Gastrocnemius medialis (tissue), 4 donors: Measurements from ENCODE around the gene RAX2. TPM values are rescaled to one million over a fixed set of nuclear protein-coding genes. Genes with fewer than 3 reads are reported as not detected.

Experiments
- ATAC-seq, 2 donors: fragments of 150-250 bp; one replicate each; pipeline ENCODE4 v1.9.1; 2016
- DNase-seq, 2 donors: peaks; one replicate each; pipeline ENCODE4 v3.0.0-alpha.2; 2019
- H3K27ac ChIP-seq, 4 donors: fragments of 200-600 bp; sonication (generic); 1 replicate in 1 of 4; 2 replicates in 3 of 4; pipeline ENCODE4 v1.5.1; 2016 to 2018; ENCODE audit warnings: mild to moderate bottlenecking in 2 of 4, moderate library complexity in 1 of 4
- H3K27me3 ChIP-seq, 3 donors: fragments of 200-600 bp; sonication (generic) in 2 of 3; 1 replicate in 1 of 3; 2 replicates in 2 of 3; pipeline versions ENCODE4 v1.5.1 to v1.6.0; 2016 to 2019; ENCODE audit warnings: mild to moderate bottlenecking in 1 of 3, moderate library complexity in 1 of 3
- H3K36me3 ChIP-seq, 2 donors: fragments of 200-600 bp; sonication (generic) in 1 of 2; one replicate each; pipeline ENCODE4 v1.5.1; 2017 to 2018
- H3K4me1 ChIP-seq, 2 donors: fragments of 200-600 bp; sonication (generic) in 1 of 2; one replicate each; pipeline ENCODE4 v1.5.1; 2016 to 2017; ENCODE audit warnings: mild to moderate bottlenecking in 2 of 2
- H3K4me3 ChIP-seq, 4 donors: fragments of 200-600 bp; sonication (generic) in 3 of 4; 1 replicate in 1 of 4; 2 replicates in 3 of 4; pipeline ENCODE4 v1.5.1; 2016 to 2019; ENCODE audit warnings: mild to moderate bottlenecking in 2 of 4
- H3K9me3 ChIP-seq, 3 donors: fragments of 200-600 bp; sonication (generic) in 2 of 3; 1 replicate in 1 of 3; 2 replicates in 2 of 3; pipeline ENCODE4 v1.5.1; 2016 to 2019
- POLR2A ChIP-seq, 2 donors: fragments of 450-650 bp; IDR thresholded peaks; one replicate each; pipeline ENCODE4 v1.6.1; 2017; ENCODE audit warnings: antibody characterized with exemption in 2 of 2, mild to moderate bottlenecking in 2 of 2, moderate library complexity in 2 of 2
- in situ Hi-C, 4 donors: fragments of 200-750 bp; cut with MboI; loops; one replicate each; pipeline versions ENCODE4 v1.15.0 to v1.8.0; 2017; ENCODE audit warnings: low sequenced_read_pairs in 4 of 4
- intact Hi-C: fragments of 100-400 bp; cut with DNase I; formaldehyde crosslinking; loops from one replicate; pipeline ENCODE4 v1.15.1; 2023; ENCODE audit warnings: low total_unique reads
- total RNA-seq, 4 donors: library from RNA; depleted of rRNA; stranded (reverse); fragments of >200 nt; gene quantifications; one replicate each; pipeline versions ENCODE4 v1.1.0 to v1.2.3, GENCODE V29; 2016
- TF ChIP-seq, protein P1 (sequence below), 5 experiments: fragments of 450-650 bp in 3 of 5; fragments of 200-600 bp in 2 of 5; sonication (generic) in 2 of 5; IDR thresholded peaks in 4 of 5; conservative IDR thresholded peaks in 1 of 5; 1 replicate in 4 of 5; 2 replicates in 1 of 5; pipeline ENCODE4 v1.5.1; 2016 to 2019; ENCODE audit warnings: antibody characterized with exemption in 5 of 5, mild to moderate bottlenecking in 3 of 5, moderate library complexity in 3 of 5

RAX2 gene
- total RNA-seq, 4 donors from 2014 or later: not detected

DNA sequence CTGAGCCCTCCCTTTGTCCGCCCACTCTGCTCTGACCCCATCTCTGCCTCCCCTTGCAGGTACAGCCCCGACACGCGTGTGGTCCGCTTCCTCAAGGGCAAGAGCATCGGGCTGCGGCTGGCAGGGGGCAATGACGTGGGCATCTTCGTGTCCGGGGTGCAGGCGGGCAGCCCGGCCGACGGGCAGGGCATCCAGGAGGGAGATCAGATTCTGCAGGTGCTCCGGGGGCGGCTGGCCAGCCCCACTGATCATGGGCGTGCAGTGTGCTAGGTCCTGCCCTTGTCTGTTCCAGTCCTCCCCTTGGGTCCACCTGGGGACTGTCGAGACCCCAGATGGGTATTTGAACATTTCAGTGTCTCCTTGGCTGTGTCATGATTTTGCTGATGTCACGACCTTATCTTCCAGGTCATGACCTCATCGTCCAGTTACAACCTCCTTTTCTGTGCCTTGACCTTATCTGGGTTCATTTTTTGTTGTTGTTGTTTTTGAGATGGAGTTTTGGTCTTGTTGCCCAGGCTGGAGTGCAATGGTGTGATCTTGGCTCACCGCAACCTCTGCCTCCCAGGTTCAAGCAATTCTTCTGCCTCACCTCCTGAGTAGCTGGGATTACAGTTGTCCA is 35.8 kb downstream of the RAX2 start:
- in situ Hi-C loops: no loop called here
- no peak overlapping the region for H3K27ac ChIP-seq
- TF ChIP-seq, protein P1, sequence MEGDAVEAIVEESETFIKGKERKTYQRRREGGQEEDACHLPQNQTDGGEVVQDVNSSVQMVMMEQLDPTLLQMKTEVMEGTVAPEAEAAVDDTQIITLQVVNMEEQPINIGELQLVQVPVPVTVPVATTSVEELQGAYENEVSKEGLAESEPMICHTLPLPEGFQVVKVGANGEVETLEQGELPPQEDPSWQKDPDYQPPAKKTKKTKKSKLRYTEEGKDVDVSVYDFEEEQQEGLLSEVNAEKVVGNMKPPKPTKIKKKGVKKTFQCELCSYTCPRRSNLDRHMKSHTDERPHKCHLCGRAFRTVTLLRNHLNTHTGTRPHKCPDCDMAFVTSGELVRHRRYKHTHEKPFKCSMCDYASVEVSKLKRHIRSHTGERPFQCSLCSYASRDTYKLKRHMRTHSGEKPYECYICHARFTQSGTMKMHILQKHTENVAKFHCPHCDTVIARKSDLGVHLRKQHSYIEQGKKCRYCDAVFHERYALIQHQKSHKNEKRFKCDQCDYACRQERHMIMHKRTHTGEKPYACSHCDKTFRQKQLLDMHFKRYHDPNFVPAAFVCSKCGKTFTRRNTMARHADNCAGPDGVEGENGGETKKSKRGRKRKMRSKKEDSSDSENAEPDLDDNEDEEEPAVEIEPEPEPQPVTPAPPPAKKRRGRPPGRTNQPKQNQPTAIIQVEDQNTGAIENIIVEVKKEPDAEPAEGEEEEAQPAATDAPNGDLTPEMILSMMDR (IDR thresholded peaks at IDR 0.05 in 4 of 5, conservative IDR thresholded peaks at IDR 0.05 in 1 of 5): no peak
- no peak for TF ChIP-seq POLR2A (IDR thresholded peaks at IDR 0.05)
- peaks cover 0 to 6% (median 4%) of the 10 kb centered on the region in 3 donors for H3K27me3 ChIP-seq
- H3K36me3 ChIP-seq: no peaks in the 10 kb centered on the region
- ATAC-seq (no peak), DNase-seq (no peak)
- intact Hi-C loops: no loop called here
- H3K9me3 ChIP-seq: no peaks in the 10 kb centered on the region
- H3K4me3 ChIP-seq: no peak overlapping the region
- no peaks in the 10 kb centered on the region for H3K4me1 ChIP-seq

DNA sequence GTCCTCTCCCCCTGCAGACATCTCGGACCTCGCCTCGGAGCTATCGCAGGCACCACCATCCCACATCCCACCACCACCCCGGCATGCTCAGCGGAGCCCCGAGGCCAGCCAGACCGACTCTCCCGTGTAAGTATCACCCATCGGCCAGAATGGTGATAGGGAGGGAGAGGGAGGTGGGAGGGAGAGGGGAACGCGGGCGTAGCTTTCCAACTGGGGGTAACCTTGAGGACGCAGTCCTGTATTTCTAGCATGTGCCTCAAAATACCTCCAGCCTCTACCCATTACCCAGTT is 37.8 kb downstream of the RAX2 start:
- peaks cover 0 to 4% (median 4%) of the 10 kb centered on the region in 3 donors for H3K27me3 ChIP-seq
- H3K4me1 ChIP-seq: no peaks in the 10 kb centered on the region
- no peak for ATAC-seq
- no peak overlapping the region for H3K27ac ChIP-seq
- in situ Hi-C loops: no loop called here
- H3K4me3 ChIP-seq: no peak overlapping the region
- H3K9me3 ChIP-seq: no peaks in the 10 kb centered on the region
- intact Hi-C loops: no loop called here
- DNase-seq: no peak
- no peak for TF ChIP-seq POLR2A (IDR thresholded peaks at IDR 0.05)
- TF ChIP-seq, protein P1 (IDR thresholded peaks at IDR 0.05 in 4 of 5, conservative IDR thresholded peaks at IDR 0.05 in 1 of 5): no peak
- no peaks in the 10 kb centered on the region for H3K36me3 ChIP-seq

DNA sequence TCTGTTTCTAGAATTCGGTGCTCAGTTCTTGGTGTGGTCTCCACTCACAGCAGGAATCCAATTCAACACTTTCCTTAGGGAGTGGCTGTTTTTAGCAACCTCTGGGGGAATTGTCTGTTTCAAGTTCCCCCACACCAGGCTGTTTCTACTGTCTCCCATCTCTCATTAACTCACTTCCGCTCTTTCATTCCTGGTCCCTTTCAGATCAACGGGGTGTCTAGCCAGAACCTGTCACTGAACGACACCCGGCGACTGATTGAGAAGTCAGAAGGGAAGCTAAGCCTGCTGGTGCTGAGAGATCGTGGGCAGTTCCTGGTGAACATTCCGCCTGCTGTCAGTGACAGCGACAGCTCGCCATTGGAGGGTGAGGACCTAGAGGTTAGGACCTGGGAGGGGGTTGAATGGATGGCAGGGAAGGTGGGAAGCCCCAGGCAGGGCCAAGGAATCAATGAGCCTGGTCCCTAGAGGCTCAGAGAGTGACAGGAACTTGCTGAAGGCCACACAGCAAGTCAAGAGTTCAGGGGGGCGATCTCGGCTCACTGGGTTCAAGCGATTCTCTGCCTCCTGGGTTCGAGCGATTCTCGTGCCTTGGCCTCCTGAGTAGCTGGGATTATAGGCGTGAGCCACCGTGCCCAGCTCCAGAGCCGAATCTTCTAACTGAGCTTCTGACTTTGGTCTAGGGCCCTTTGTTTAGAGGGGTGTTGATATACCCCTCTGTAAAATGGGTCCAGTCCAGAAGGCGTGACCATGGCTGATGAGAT is 38.3 kb downstream of the RAX2 start:
- ATAC-seq: no peak
- no peak overlapping the region for H3K27ac ChIP-seq
- TF ChIP-seq, protein P1 (IDR thresholded peaks at IDR 0.05 in 4 of 5, conservative IDR thresholded peaks at IDR 0.05 in 1 of 5): no peak
- TF ChIP-seq POLR2A (IDR thresholded peaks at IDR 0.05): no peak
- H3K4me1 ChIP-seq: no peaks in the 10 kb centered on the region
- in situ Hi-C loops: no loop called here
- H3K4me3 ChIP-seq: no peak overlapping the region
- no peak for DNase-seq
- H3K36me3 ChIP-seq: no peaks in the 10 kb centered on the region
- H3K9me3 ChIP-seq: no peaks in the 10 kb centered on the region
- intact Hi-C loops: no loop called here
- peaks cover 0 to 4% (median 4%) of the 10 kb centered on the region in 3 donors for H3K27me3 ChIP-seq

DNA sequence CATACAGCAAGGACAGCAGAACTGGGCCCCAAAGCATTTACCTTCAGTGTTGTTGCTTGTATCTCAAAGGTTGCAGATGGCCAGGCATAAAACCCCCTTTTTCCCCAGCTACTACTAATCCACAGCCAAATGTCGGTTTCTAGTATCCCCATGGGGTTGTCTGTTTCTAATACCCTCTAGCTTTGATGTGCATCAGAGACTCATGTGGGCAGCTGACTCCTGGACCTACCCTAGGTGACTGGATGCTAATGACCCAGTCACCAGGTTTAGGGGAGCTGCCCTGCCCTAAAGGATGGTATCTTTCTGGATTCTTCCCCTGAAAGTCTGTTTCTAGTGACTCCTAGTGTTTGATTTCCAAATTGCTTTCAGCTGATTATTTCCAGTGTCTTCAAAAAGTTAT is 39.9 kb downstream of the RAX2 start:
- Histone ChIP-seq H3K4me1 (no peaks in the 10 kb centered on the region), H3K27ac (no peak overlapping the region), H3K9me3 (no peaks in the 10 kb centered on the region), H3K27me3 (peaks cover 0 to 4% (median 0%) of the 10 kb centered on the region in 3 donors), H3K4me3 (no peak overlapping the region), H3K36me3 (no peaks in the 10 kb centered on the region)
- ATAC-seq (no peak), DNase-seq (no peak)
- in situ Hi-C loops (no loop called here), intact Hi-C loops (no loop called here)
- TF ChIP-seq, protein P1 (IDR thresholded peaks at IDR 0.05 in 4 of 5, conservative IDR thresholded peaks at IDR 0.05 in 1 of 5): no peak
- TF ChIP-seq POLR2A (IDR thresholded peaks at IDR 0.05): no peak
